Endometrium (tissue), 2 donors: ENCODE data around the gene MRPL20.
"Not testable (repeated sequence)": the region's sequence is repeated elsewhere in the genome, so short reads cannot be mapped to it uniquely, and the experiment has no call there.

ENCODE experiments used
- FAIRE-seq: peaks from 2 replicates; lab custom pipeline; 2012; peaks lifted over from hg19 to GRCh38; lab: Jason Lieb, UNC
- donor health status: control.
- donor health status: control.

MRPL20 gene

DNA sequence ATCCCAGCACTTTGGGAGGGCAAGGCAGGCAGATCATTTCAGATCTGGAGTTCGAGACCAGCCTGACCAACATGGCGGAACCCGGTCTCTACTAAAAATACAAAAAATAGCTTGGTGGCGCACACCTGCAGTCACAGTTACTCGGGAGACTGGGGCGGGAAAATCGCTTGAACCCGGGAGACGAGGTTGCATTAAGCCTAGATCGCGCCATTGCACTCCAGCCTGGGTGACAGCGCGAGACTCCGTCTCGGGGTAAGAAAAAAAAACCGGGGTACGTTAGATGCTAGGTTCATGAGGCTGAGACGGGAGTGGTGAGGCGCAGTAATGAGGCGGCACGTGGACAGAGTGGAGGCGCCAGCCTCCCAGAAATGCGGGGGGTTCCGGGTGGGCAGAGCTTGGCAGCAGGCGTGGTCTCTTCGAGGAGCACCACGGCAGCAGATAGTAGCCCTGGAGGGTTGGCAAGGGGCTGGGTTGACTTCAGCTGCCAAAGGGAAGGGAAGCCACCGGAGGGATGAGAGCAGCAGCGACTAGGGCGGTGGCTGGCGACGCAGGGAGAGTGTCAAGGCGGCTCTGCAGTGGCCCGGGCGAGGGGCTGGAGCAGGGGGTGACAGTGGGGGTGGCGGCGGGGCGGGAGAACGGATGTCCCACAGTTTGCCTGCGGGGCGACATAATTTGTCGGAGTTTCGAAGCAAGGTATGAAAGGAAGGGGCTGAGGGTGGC lies 832 bp downstream of the MRPL20 start:
- no peak for FAIRE-seq

DNA sequence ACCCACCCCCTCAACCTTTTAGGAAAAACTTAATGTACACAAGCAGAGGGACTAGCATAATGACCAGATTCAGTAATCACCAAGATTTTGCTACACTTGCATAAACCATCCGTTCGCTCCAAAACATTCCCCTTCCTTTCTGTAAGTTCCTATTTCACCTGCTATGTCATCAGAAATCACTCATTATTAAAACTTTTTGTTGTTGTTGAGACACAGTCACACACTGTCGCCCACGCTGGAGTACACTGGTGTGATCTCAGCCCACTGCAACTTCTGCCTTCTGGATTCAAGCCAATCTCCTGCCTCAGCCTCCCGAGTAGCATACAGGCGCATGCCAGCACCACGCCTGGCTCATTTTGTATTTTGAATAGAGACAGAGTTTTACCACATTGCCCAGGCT lies 3.4 kb downstream of the MRPL20 start:
- no peak for FAIRE-seq

DNA sequence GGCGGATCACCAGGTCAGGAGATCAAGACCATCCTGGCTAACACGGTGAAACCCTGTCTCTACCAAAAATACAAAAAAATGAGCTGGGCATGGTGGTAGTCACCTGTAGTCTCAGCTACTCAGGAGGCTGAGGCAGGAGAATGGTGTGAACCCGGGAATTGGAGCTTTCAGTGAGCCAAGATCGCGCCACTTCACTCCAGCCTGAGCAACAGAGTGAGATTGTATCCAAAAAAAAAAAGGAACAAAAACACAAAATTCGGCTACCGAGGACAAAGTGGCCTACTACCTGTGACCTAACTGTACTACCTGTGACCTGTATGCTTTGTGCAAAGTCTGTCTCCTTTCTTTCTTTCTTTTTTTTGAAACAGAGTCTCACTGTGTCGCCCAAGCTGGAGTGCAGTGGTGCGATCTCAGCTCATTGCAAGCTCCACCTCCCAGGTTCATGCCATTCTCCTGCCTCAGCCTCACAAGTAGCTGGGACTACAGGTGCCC lies 4.1 kb downstream of the MRPL20 start:
- not testable (repeated sequence) for FAIRE-seq

GRCh38 chr1:1402072-1402900 lies 4.8 kb downstream of the MRPL20 start:
- no peak for FAIRE-seq

GRCh38 chr1:1401457-1402010 lies 5.6 kb downstream of the MRPL20 start:
- FAIRE-seq, result no peak

DNA sequence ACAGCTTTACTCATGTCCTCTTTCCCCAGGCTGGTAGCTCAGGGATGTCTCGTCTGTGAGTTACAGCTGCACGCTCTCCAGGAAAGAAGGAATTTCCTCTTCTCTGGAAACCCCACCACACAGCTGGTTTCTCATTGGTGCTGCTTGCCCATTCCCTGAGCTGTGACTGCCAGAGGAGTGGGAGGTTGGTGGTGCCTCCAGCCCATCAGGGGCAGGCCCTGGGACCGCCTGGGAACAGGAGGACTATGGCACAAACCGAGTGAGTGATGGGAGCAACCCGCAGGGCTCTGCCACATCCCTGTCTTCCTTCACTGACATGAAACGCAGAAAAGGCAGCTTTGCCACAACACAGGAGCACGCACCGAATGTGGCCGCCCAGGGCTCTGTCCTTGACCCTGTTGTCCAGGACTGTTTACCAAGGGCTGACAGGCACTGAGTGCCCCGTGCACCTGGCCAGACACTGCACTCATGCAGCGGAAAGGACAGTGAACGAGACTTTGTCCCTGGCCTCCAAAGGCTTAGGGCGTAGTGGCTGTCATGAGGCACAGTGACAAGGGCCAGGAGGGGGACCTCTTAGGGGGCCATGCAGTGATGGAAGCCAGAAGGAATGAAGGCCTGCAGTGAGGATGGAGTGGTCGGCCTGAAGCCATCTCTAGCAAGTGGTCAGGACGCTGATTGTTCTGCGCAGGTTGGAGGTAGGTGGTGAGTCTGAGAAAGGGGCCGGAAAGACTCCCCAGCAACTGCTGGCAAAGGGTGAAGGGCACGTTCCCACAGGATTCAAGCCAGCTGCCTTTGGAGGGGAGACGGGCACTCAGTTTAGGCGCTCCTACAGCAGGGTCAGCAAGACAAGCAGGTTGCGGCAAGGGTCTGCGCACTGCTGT lies 6.3 kb downstream of the MRPL20 start:
- no peak for FAIRE-seq

GRCh38 chr1:1399872-1400575 lies 7.1 kb downstream of the MRPL20 start:
- no peak for FAIRE-seq

- FAIRE-seq, result no peak
Measured at GRCh38 chr1:1399187-1399871, 7.8 kb downstream of the MRPL20 start, which contains the start of gene CCNL2. Gene CCNL2, minus strand, starts transcription at chr1:1399335. Its CDS starts 29 bp downstream, at chr1:1399306.

DNA sequence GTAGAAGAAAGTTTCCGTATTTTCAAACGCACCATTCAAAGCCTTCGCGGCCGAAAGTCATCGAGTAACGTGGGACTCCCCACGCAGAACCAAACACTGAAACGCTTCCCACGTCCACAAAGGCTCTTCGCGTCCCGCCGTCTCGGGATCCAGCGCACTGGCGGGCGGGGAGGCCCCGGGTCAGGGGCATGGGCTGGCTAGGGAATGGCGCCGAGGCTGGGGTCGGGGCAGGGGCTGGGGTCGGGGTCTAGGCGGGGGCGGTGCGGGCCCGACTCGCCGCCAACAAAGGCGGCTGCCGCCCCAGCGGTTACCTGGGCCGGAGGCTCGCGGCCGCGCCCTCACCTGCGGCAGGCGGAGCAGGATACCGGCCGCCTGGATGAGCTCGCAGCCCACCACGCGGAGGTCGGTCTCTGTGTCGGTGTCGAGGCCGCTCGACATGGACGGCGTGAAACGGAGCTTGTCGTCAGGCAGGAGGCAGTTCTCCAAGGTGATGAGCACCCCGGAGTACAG lies 8.4 kb downstream of the MRPL20 start:
- no peak for FAIRE-seq

GRCh38 chr1:1397839-1398523 lies 9.1 kb downstream of the MRPL20 start:
- FAIRE-seq, result no peak

DNA sequence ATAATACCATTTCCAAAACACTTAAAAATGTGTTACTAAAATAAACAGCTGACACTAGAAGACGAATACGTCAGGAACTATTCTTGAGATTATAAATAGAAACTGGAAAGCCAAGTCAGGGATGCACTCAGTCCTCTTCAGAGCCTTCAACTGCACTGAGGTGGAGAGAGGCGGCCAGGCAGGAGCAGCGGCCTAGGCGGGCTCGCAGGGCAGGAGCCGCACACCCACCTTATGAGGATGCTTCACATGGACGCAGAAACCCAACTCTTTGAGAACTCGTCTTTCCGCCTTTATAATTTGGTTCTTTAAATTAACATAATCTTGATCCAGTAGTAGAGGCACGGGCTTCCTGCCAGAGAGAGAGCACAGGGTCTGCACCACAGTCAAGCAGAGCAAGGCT lies 11.9 kb downstream of the MRPL20 start:
- no peak for FAIRE-seq

- no peak for FAIRE-seq
Measured at GRCh38 chr1:1394116-1394515, 13.0 kb downstream of the MRPL20 start.

DNA sequence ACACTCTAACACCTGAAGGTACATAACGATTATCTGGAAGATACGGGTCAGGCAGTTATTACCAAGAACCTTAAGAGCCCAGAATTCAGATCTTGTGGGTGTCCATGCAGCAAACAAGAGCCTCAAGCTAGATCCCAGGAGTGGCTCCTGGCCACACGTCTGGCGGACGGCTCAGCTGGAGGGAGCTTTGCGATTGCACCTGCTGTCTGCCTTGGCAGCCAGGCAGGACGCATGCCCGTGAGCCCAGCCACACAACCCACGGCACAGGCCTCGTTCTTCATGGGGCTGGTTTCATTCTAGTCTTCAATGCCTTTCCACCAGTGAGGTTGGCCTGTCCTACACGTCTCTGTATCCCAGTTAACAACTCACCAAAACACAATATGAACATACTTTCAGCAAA lies 13.7 kb downstream of the MRPL20 start:
- no peak for FAIRE-seq

DNA sequence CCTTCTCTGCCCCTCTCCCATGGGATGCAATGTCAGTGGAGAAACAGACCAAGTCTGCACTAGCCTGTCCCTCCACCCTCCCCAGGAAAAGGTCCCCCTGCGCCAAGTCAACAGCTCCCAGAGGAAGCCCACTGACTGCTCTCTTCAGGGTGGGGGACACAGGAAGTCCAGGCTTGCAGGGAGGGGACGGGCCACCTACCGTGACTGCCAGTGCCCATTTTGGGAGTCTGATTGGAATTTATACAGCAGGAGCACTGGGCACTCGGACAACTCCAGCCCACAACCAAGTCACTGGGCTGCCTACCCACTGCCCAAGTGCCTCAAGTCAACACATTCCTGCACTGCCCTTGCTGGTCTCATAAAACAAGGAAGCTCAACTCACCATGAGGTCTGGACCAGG lies 14.1 kb downstream of the MRPL20 start:
- FAIRE-seq, result no peak

DNA sequence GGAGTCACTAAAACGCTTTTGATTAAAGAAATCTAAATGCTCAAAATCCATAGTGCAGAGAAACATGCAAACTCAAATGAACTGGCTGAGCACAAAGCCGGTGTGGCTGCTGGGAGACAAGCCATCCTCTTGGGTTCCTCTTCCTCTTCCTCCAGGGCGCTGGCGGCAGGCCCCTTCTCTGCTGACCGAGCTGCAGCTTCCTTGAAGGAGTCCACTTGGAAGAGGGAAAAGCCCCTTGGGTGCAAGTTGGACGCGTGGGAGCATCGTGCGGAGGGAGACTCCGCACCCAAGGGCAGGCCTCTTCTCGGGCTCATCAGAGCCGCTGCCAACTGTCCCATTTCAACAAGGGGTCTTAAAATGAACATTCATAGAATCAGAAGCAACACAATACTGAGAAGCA lies 15.9 kb downstream of the MRPL20 start:
- no peak for FAIRE-seq

- FAIRE-seq, result no peak
Measured at GRCh38 chr1:1390675-1391074, 16.4 kb downstream of the MRPL20 start.

DNA sequence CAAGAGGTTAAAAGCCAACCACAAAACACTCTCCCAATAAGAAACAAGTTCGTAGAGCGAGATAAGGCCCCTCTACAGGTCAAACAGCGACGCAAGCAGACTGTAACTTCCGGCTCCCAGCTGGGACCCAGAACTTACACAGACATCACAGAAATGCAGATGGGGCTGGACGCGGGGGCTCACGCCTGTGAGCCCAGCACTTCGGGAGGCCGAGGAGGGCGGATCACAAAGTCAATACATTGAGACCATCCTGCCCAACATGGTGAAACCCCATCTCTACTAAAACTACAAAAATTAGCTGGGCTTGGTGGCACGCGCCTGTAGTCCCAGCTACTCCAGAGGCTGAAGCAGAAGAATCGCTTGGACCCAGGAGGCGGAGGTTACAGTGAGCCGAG lies 19.0 kb downstream of the MRPL20 start:
- FAIRE-seq, result no peak

DNA sequence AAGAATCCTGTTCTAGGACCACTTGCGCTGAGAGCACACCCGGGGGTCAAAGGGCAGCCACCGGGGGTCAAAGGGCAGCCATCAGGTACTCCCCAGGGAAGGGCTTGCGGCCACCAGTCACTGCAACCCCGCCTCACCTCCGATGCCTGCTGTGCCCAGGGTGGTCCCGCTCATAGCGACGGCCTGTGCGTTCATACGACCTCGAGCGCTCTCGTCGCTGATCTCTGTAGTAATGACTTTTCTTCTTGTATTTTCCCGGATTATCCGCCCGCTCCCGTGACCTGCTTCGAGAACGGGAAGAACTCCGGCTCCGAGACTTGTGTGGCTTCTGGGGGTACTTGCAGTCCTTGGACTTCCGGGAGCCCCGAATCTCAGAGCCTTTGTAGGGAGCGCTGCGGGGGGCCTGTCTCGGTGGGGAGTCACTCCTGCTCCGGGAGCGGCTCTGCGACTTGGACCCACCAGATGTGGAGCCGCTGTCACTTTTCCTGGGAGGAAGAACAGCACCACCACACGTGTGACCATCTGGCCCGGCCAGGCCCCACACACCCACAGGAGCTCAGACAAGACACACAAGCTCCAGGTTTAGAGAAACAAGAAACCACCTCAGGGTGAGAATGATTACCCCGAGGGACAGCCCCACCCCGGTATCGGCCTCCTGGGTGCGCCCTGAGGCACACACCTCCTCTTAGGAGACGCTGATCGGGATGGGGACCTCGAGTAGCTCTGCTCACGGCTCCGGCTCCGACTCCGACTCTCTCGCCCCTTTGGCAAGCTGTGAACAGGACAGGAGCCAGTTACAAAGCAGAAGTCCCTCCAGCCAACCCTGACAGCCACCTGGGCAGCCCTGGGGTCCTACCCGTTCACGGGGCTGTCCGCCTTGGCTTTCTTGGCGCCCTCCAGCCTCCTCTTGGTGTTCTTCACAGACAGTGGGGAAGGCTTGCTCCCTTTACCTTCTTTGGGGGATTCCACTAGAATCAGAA lies 19.7 kb downstream of the MRPL20 start:
- no peak for FAIRE-seq

GRCh38 chr1:1385931-1386330 lies 21.2 kb downstream of the MRPL20 start:
- no peak for FAIRE-seq
